ENCODE data around the gene HOXB5.

The HOXB5 gene

DNA sequence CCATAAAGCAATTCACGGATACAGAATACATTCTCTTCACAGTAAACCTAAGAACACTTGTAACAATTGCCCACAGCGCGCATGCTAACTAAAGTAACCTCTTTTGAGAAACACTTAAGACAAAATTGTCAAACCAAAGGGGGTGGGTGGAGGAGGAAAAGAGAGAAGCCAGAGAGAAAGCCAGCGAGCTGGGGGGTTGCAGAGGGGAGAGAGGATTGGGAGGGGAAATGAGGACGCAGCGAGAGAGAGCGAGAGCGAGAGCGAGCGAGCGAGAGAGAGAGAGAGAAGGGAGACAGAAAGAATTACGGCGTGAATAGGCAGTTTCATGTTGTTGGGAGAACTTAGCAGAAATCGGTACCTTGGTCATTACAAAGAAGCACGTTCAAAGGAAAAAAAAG lies 18.9 kb upstream of the HOXB5 start (continued):
- TF ChIP-seq BCL11A (tag by site-specific recombination; IDR thresholded peaks at IDR 0.05; ENCODE audit: low read depth) (0 out of 2 replicates have a peak, but pooled peaks have one; percentile 54), HOXD13 (CRISPR knock-in tag; IDR thresholded peaks at IDR 0.05; ENCODE audit: borderline replicate concordance) (no peak), ZBTB7A (tag by site-specific recombination; IDR thresholded peaks at IDR 0.05; ENCODE audit: low read depth) (no peak; the same call in 1 of the 2 replicates)

DNA sequence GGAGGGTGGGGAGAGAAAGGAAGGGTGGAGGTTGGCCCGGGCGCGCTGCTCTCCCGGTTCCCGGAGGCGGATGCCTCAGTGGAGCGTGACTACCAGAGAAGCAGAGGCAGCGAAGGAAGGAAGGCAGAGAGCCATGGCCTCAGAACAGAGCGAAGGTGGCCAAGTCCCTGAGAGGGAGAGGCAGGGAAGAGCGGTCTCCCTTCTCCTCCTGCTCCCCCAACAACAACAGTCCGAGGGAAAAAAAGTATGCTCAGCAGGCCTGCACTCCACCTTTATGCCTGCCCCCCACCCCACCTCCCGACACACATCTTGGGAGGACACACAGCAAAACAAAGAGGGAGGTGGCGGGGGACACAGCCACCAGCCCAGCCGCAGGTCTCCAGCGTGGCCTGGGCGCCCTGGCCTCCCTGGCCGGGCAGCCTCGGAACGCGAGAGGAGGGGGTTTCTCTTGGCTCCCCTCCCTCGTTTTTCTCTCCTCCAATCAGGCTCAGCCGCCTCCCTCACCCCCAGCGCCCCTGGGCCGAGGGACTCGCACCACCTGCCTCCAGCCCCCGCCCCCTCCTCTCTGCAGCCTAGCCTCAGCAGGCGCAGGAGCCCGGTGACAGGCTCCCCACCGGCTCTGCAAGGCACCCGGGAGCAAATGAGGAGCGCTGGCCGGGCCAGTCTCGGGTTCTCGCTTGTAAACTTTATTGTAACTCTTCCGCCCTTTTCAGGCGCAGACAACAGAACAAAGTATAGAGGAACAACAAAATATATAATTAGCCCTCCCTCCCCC lies 18.3 kb upstream of the HOXB5 start:
- Histone ChIP-seq H3K4me1 (ENCODE audit: control insufficient read depth, insufficient read depth, low read length) (peaks cover 40% of the 10 kb centered on the region), H3K9me3 (ENCODE audit: control insufficient read depth, insufficient read depth, low read depth, low read length) (no peaks in the 10 kb centered on the region), H3K4me3 (ENCODE audit: low read depth, low read length) (peak overlapping the region; percentile 49), H3K27ac (ENCODE audit: extremely low read depth, low read depth, low read length) (peak overlapping the region; percentile 94), H3K36me3 (ENCODE audit: control insufficient read depth in 2 of 2, insufficient read depth in 1 of 2, low read length in 2 of 2) (peaks cover 7 to 8% of the 10 kb centered on the region in 2 experiments)
- ChIA-PET POLR2A (interaction anchor here (0.9 kb wide), 1 partner anchor 262 kb away, joined by 3 read pairs; no protein-coding TSS in a partner anchor), CTCF (interaction anchor here (2.2 kb wide), 1 partner anchor 276 kb away, joined by 13 read pairs; no protein-coding TSS in a partner anchor)
- TF ChIP-seq SETDB1 (IDR thresholded peaks at IDR 0.05; ENCODE audit: insufficient read length, low read length) (no peak), ZNF530 (tag by site-specific recombination; IDR thresholded peaks at IDR 0.05; ENCODE audit: low read depth) (no peak), ZBTB17 (tag by site-specific recombination; IDR thresholded peaks at IDR 0.05) (peak; percentile 96), SP2 (tag by site-specific recombination; IDR thresholded peaks at IDR 0.05) (peak; percentile 83), ZNF701 (tag by site-specific recombination; IDR thresholded peaks at IDR 0.05) (no peak), GLI2 (tag by site-specific recombination; IDR thresholded peaks at IDR 0.05; ENCODE audit: borderline replicate concordance, low read depth) (no peak), ZIC2 (tag by site-specific recombination; IDR thresholded peaks at IDR 0.05) (peak; percentile 95), ZBTB48 (tag by site-specific recombination; IDR thresholded peaks at IDR 0.05) (peak; percentile 82), KLF16 (tag by site-specific recombination; IDR thresholded peaks at IDR 0.05) (peak; percentile 75; the same call in 1 of the 2 replicates), ZFP37 (tag by site-specific recombination; IDR thresholded peaks at IDR 0.05) (peak; percentile 81), YY2 (tag by site-specific recombination; IDR thresholded peaks at IDR 0.05) (0 out of 2 replicates have a peak, but pooled peaks have one; percentile 20), SP7 (tag by site-specific recombination; IDR thresholded peaks at IDR 0.05) (no peak), OSR2 (tag by site-specific recombination; IDR thresholded peaks at IDR 0.05) (peak; percentile 75), ZNF843 (tag by site-specific recombination; IDR thresholded peaks at IDR 0.05) (peak; percentile 62; the same call in 1 of the 2 replicates), ZNF394 (tag by site-specific recombination; IDR thresholded peaks at IDR 0.05; ENCODE audit: borderline replicate concordance) (peak; percentile 80; the same call in 1 of the 2 replicates), ZNF324 (tag by site-specific recombination; IDR thresholded peaks at IDR 0.05) (no peak; the same call in 1 of the 2 replicates)
- TF ChIP-seq, protein P1, sequence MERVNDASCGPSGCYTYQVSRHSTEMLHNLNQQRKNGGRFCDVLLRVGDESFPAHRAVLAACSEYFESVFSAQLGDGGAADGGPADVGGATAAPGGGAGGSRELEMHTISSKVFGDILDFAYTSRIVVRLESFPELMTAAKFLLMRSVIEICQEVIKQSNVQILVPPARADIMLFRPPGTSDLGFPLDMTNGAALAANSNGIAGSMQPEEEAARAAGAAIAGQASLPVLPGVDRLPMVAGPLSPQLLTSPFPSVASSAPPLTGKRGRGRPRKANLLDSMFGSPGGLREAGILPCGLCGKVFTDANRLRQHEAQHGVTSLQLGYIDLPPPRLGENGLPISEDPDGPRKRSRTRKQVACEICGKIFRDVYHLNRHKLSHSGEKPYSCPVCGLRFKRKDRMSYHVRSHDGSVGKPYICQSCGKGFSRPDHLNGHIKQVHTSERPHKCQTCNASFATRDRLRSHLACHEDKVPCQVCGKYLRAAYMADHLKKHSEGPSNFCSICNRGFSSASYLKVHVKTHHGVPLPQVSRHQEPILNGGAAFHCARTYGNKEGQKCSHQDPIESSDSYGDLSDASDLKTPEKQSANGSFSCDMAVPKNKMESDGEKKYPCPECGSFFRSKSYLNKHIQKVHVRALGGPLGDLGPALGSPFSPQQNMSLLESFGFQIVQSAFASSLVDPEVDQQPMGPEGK (tag by site-specific recombination; IDR thresholded peaks at IDR 0.05), result peak; percentile 98
- TF ChIP-seq, protein P2, sequence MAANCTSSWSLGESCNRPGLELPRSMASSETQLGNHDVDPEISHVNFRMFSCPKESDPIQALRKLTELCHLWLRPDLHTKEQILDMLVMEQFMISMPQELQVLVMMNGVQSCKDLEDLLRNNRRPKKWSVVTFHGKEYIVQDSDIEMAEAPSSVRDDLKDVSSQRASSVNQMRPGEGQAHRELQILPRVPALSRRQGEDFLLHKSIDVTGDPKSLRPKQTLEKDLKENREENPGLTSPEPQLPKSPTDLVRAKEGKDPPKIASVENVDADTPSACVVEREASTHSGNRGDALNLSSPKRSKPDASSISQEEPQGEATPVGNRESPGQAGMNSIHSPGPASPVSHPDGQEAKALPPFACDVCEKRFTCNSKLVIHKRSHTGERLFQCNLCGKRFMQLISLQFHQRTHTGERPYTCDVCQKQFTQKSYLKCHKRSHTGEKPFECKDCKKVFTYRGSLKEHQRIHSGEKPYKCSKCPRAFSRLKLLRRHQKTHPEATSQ (tag by site-specific recombination; IDR thresholded peaks at IDR 0.05), result peak; percentile 72; the same call in 1 of the 2 replicates
- TF ChIP-seq, protein P3, sequence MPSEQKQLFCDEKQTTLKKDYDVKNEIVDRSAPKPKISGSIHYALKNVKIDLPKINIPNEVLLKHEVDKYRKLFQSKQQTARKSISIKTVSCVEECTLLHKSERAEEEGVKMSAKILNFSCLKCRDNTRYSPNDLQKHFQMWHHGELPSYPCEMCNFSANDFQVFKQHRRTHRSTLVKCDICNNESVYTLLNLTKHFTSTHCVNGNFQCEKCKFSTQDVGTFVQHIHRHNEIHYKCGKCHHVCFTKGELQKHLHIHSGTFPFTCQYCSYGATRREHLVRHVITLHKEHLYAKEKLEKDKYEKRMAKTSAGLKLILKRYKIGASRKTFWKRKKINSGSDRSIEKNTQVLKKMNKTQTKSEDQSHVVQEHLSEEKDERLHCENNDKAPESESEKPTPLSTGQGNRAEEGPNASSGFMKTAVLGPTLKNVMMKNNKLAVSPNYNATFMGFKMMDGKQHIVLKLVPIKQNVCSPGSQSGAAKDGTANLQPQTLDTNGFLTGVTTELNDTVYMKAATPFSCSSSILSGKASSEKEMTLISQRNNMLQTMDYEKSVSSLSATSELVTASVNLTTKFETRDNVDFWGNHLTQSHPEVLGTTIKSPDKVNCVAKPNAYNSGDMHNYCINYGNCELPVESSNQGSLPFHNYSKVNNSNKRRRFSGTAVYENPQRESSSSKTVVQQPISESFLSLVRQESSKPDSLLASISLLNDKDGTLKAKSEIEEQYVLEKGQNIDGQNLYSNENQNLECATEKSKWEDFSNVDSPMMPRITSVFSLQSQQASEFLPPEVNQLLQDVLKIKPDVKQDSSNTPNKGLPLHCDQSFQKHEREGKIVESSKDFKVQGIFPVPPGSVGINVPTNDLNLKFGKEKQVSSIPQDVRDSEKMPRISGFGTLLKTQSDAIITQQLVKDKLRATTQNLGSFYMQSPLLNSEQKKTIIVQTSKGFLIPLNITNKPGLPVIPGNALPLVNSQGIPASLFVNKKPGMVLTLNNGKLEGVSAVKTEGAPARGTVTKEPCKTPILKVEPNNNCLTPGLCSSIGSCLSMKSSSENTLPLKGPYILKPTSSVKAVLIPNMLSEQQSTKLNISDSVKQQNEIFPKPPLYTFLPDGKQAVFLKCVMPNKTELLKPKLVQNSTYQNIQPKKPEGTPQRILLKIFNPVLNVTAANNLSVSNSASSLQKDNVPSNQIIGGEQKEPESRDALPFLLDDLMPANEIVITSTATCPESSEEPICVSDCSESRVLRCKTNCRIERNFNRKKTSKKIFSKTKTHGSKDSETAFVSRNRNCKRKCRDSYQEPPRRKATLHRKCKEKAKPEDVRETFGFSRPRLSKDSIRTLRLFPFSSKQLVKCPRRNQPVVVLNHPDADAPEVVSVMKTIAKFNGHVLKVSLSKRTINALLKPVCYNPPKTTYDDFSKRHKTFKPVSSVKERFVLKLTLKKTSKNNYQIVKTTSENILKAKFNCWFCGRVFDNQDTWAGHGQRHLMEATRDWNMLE (tag by site-specific recombination; conservative IDR thresholded peaks at IDR 0.05; ENCODE audit: low read depth), result no peak
- TF ChIP-seq, protein P4, sequence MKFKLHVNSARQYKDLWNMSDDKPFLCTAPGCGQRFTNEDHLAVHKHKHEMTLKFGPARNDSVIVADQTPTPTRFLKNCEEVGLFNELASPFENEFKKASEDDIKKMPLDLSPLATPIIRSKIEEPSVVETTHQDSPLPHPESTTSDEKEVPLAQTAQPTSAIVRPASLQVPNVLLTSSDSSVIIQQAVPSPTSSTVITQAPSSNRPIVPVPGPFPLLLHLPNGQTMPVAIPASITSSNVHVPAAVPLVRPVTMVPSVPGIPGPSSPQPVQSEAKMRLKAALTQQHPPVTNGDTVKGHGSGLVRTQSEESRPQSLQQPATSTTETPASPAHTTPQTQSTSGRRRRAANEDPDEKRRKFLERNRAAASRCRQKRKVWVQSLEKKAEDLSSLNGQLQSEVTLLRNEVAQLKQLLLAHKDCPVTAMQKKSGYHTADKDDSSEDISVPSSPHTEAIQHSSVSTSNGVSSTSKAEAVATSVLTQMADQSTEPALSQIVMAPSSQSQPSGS (tag by site-specific recombination; IDR thresholded peaks at IDR 0.05; ENCODE audit: low read depth), result no peak
